ENCODE results near the gene GOPC.
"Not testable (repeated sequence)": the region's sequence is repeated elsewhere in the genome, so short reads cannot be mapped to it uniquely, and the experiment has no call there.

GOPC gene

GRCh38 chr6:117547688-117548621, 54.4 kb downstream of the GOPC start:
- DNase-seq: peak; percentile 47

- DNase-seq: no peak
These were observed 55.6 kb downstream of the GOPC start for GRCh38 chr6:117546674-117547073.

GRCh38 chr6:117545161-117545595, 57.1 kb downstream of the GOPC start:
- no peak for DNase-seq

GRCh38 chr6:117544716-117545115, 57.6 kb downstream of the GOPC start:
- no peak for DNase-seq

- no peak for DNase-seq
These were observed 59.8 kb downstream of the GOPC start for GRCh38 chr6:117542493-117542892.

- no peak for DNase-seq
These were observed 61.6 kb downstream of the GOPC start for GRCh38 chr6:117540670-117541069.

- no peak for DNase-seq
These were observed 63.7 kb downstream of the GOPC start for GRCh38 chr6:117538615-117539014.

- DNase-seq: no peak
These were observed 66.0 kb downstream of the GOPC start for GRCh38 chr6:117536317-117536716.

GRCh38 chr6:117534974-117535373, 67.3 kb downstream of the GOPC start:
- no peak for DNase-seq

GRCh38 chr6:117533775-117534174, 68.5 kb downstream of the GOPC start:
- DNase-seq: no peak

GRCh38 chr6:117531809-117532725, 70.2 kb downstream of the GOPC start:
- DNase-seq: no peak

GRCh38 chr6:117531346-117531745, 71.0 kb downstream of the GOPC start:
- DNase-seq: no peak

GRCh38 chr6:117530467-117531242, 71.7 kb downstream of the GOPC start:
- DNase-seq: no peak

GRCh38 chr6:117525607-117526006, 76.7 kb downstream of the GOPC start:
- no peak for DNase-seq

GRCh38 chr6:117521791-117522502, 80.4 kb downstream of the GOPC start:
- DNase-seq: no peak

GRCh38 chr6:117520603-117521395, 81.5 kb downstream of the GOPC start:
- DNase-seq: no peak

GRCh38 chr6:117518870-117519269, 83.4 kb downstream of the GOPC start:
- no peak for DNase-seq

- not testable (repeated sequence) for DNase-seq
These were observed 84.3 kb downstream of the GOPC start for GRCh38 chr6:117517995-117518394.

- DNase-seq: no peak
These were observed 87.0 kb downstream of the GOPC start for GRCh38 chr6:117515326-117515725.

GRCh38 chr6:117514655-117515054, 87.7 kb downstream of the GOPC start:
- DNase-seq: no peak

GRCh38 chr6:117513778-117514365, 88.4 kb downstream of the GOPC start:
- DNase-seq: no peak
